ENCODE results near the gene CATSPER2. TPM values are rescaled to one million over a fixed set of nuclear protein-coding genes. Genes with fewer than 3 reads are reported as not detected.
"Not testable (repeated sequence)": the region's sequence is repeated elsewhere in the genome, so short reads cannot be mapped to it uniquely, and the experiment has no call there.

Gene CATSPER2
- total and polyA plus RNA-seq, 7 experiments from 2014 or later, result 0.61 to 14.4 (median 9.9) TPM

DNA sequence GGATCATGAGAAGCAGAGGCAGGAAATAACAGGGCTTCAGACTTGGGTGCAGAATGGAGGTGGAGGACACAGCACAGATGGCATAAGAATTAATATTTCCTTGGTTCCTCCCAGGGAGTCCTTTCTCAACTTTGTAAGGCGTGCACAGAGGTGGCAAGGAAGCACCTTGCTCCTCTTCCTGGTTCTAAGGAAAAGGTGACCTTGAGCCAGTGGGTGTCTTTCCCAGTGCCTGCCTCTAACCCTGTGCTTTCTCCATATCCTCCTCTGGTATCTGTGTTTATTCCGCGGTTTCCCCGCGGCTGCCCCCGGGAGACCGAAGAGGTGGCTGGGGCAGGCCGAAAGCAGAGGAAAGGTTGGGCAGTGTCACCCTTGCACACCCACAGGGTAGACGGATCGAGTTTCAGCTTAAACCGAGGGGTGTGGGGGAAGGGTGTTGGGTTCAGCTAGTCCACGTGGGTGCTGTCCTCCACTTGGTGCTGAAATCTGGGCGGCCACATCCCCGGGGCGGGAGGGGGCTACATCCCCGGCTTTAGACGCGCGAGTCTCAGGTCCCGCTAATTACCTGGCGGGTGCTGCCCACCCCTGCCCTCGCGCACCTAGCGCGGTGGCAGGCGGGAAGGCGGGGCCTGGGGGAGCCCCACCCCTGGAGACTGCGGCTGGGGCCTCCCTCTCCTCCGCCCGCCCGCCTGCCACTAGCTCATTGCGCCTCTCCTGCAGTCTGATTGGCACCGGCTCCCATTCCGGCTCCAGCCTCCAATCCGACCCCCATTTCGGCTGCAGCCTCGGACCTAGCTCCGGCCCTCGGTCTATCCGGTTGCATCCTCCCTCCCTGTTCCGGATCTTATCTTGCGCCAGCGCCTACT is 55.1 kb downstream of the CATSPER2 start, which contains the start of gene CKMT1B:
CKMT1B (plus strand) TSS at position 700 of the 863 bp plus-strand sequence. CDS start 192 bp downstream, outside the sequence.
- POLR2A ChIA-PET; H3K27ac Mint-ChIP-seq; H3K9me3 ChIP-seq (ENCODE audit: control insufficient read depth in 2 of 3, low read length in 3 of 3); H3K4me3 Mint-ChIP-seq; H3K4me3 ChIP-seq (ENCODE audit: low read length); DNase-seq; CTCF ChIA-PET; intact Hi-C loops (cut with micrococcal nuclease); H3K27me3 ChIP-seq (ENCODE audit: control insufficient read depth in 2 of 2, insufficient read depth in 2 of 2, low read length in 2 of 2); H3K4me1 ChIP-seq (ENCODE audit: control insufficient read depth in 2 of 2, insufficient read depth in 2 of 2, low read length in 2 of 2); H3K36me3 Mint-ChIP-seq; H3K36me3 ChIP-seq (ENCODE audit: control insufficient read depth in 2 of 3, insufficient read depth in 3 of 3, low read length in 3 of 3); H3K27ac ChIP-seq (ENCODE audit: low read depth, low read length); H3K9me3 Mint-ChIP-seq; H3K4me1 Mint-ChIP-seq: not testable (repeated sequence)
- H3K27me3 Mint-ChIP-seq, result peaks cover 13 to 15% (median 14%) of the 10 kb centered on the region in 5 donors
- ATAC-seq, result peak; percentile 22

DNA sequence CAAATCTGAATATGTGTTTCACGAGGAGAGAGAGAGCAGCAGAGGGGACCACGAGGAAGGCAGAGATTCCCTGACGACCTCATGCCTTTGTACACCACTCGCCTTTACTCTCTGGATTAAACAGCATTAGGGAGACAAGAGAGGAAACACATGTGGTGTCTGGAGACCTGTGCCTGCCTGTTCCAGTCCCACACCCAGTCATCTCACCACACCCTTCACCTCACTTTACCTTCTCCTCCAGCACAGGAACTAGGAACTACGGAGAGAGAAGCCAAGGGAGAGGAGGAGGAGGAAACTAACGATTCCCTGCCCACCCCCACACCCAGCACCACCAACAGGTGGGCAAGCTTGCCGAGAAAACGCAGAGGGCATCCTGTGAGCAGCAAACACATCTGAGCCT is 55.8 kb downstream of the CATSPER2 start:
- CTCF ChIA-PET; H3K27me3 ChIP-seq (ENCODE audit: control insufficient read depth in 2 of 2, insufficient read depth in 2 of 2, low read length in 2 of 2); H3K4me3 ChIP-seq (ENCODE audit: low read length); H3K4me1 Mint-ChIP-seq; POLR2A ChIA-PET; H3K36me3 ChIP-seq (ENCODE audit: control insufficient read depth in 2 of 3, insufficient read depth in 3 of 3, low read length in 3 of 3); ATAC-seq; H3K4me1 ChIP-seq (ENCODE audit: control insufficient read depth in 2 of 2, insufficient read depth in 2 of 2, low read length in 2 of 2); H3K9me3 ChIP-seq (ENCODE audit: control insufficient read depth in 2 of 3, low read length in 3 of 3); H3K27ac ChIP-seq (ENCODE audit: low read depth, low read length); H3K4me3 Mint-ChIP-seq; H3K27ac Mint-ChIP-seq; intact Hi-C loops (cut with micrococcal nuclease); H3K9me3 Mint-ChIP-seq; H3K36me3 Mint-ChIP-seq; DNase-seq: not testable (repeated sequence)
- peaks cover 11 to 14% (median 12%) of the 10 kb centered on the region in 5 donors for H3K27me3 Mint-ChIP-seq

DNA sequence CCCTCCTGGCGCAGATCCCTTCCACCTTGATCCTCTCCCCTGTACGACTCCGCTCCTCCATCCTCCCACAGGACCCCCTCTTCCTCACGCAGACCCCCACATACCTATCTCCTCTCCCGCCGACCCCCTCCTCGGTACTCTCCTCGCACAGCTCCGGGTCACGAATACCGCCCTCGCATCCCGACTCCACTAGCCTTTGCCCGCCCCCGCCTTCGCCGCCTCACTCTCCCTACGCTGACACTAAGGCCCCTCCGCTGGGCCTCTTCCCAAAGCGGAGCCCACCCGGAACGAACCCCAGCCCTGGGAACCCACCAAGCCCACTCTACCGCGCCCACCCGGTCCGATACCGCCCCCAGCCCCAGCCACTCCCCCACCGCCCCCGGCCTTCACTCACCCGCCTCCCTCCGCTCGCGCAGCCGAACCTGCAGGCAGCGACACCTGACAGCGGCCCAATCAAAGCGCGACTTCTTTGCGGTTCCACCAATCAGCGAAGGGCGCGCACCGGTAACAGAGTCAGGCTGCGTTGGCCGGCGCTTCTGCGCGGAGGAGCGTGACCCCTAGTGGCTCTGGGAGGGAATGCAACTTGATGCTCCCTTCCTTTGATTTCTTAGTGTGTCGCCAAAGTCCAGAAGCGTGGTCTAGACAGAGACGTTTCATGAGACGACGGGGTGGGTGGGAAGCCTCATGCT is 58.7 kb downstream of the CATSPER2 start, which contains the start of gene PPIP5K1:
PPIP5K1 (minus strand) TSS at position 431 of the 689 bp plus-strand sequence. CDS start 5,704 bp downstream, outside the sequence.
- H3K4me1 ChIP-seq (ENCODE audit: control insufficient read depth in 2 of 2, insufficient read depth in 2 of 2, low read length in 2 of 2); CTCF ChIA-PET; H3K27me3 ChIP-seq (ENCODE audit: control insufficient read depth in 2 of 2, insufficient read depth in 2 of 2, low read length in 2 of 2); H3K4me1 Mint-ChIP-seq; POLR2A ChIA-PET; H3K9me3 ChIP-seq (ENCODE audit: control insufficient read depth in 2 of 3, low read length in 3 of 3); H3K27me3 Mint-ChIP-seq; H3K36me3 ChIP-seq (ENCODE audit: control insufficient read depth in 2 of 3, insufficient read depth in 3 of 3, low read length in 3 of 3); H3K27ac Mint-ChIP-seq; H3K4me3 Mint-ChIP-seq; H3K36me3 Mint-ChIP-seq; DNase-seq; H3K27ac ChIP-seq (ENCODE audit: low read depth, low read length); H3K4me3 ChIP-seq (ENCODE audit: low read length); H3K9me3 Mint-ChIP-seq; intact Hi-C loops (cut with micrococcal nuclease): not testable (repeated sequence)
- peak; percentile 99 for ATAC-seq

Other genes starting within 250 kb of the CATSPER2 start
- gene TP53BP1, start 155.7 kb downstream of the CATSPER2 start, total RNA-seq, result 10 to 100 TPM; 34.5 to 41.6 (median 40.6) TPM
- 10 to 100 TPM in 1 of 2 donors, 1 to 10 TPM in 1; 9.3 to 13.5 TPM for gene TP53BP1, start 155.7 kb downstream of the CATSPER2 start, polyA plus RNA-seq
- 10 to 100 TPM in 1 of 5 experiments, 1 to 10 TPM in 2, under 1 TPM in 2; 0.30 to 13.6 (median 1.4) TPM for gene MAP1A, start 131.2 kb downstream of the CATSPER2 start, total RNA-seq
- under 1 TPM; 0.22 to 0.24 TPM for gene MAP1A, start 131.2 kb downstream of the CATSPER2 start, polyA plus RNA-seq
- gene PPIP5K1, start 58.6 kb downstream of the CATSPER2 start, total RNA-seq, result 10 to 100 TPM; 30.9 to 66.0 (median 47.5) TPM
- 1 to 10 TPM; 6.1 to 6.2 TPM for gene PPIP5K1, start 58.6 kb downstream of the CATSPER2 start, polyA plus RNA-seq
- gene CKMT1B, start 54.8 kb downstream of the CATSPER2 start, total RNA-seq, result not detected
- gene CKMT1B, start 54.8 kb downstream of the CATSPER2 start, polyA plus RNA-seq, result not detected
- gene STRC, start 30.0 kb downstream of the CATSPER2 start, total RNA-seq, result 1 to 10 TPM in 3 of 5 experiments, under 1 TPM in 2; 0.56 to 3.9 (median 2.0) TPM
- not detected for gene STRC, start 30.0 kb downstream of the CATSPER2 start, polyA plus RNA-seq
- gene CKMT1A, start 45.0 kb upstream of the CATSPER2 start, total RNA-seq, result not detected
- gene CKMT1A, start 45.0 kb upstream of the CATSPER2 start, polyA plus RNA-seq, result not detected
- gene PDIA3, start 97.6 kb upstream of the CATSPER2 start, total RNA-seq, result 100 to 1,000 TPM; 127 to 397 (median 183) TPM
- 100 to 1,000 TPM; 256 to 301 TPM for gene PDIA3, start 97.6 kb upstream of the CATSPER2 start, polyA plus RNA-seq
- 1 to 10 TPM; 1.8 to 2.1 (median 1.9) TPM for gene ELL3, start 128.1 kb upstream of the CATSPER2 start, total RNA-seq
- gene ELL3, start 128.1 kb upstream of the CATSPER2 start, polyA plus RNA-seq, result 1 to 10 TPM; 2.9 to 4.9 TPM
- gene SERF2, start 143.5 kb upstream of the CATSPER2 start, total RNA-seq, result 100 to 1,000 TPM; 358 to 676 (median 553) TPM
- gene SERF2, start 143.5 kb upstream of the CATSPER2 start, polyA plus RNA-seq, result 1,000 to 10,000 TPM; 1,664 to 2,070 TPM
- gene SERINC4, start 151.4 kb upstream of the CATSPER2 start, total RNA-seq, result under 1 TPM in 4 of 5 experiments, not detected in 1; 0.13 to 0.57 (median 0.33) TPM
- gene SERINC4, start 151.4 kb upstream of the CATSPER2 start, polyA plus RNA-seq, result 1 to 10 TPM; 3.1 to 8.8 TPM
- gene HYPK, start 151.8 kb upstream of the CATSPER2 start, total RNA-seq, result 10 to 100 TPM; 16.9 to 32.1 (median 27.0) TPM
- 10 to 100 TPM in 1 of 2 donors, 1 to 10 TPM in 1; 7.5 to 28.2 TPM for gene HYPK, start 151.8 kb upstream of the CATSPER2 start, polyA plus RNA-seq
- 10 to 100 TPM in 4 of 5 experiments, 1 to 10 TPM in 1; 8.5 to 37.3 (median 21.8) TPM for gene MFAP1, start 175.8 kb upstream of the CATSPER2 start, total RNA-seq
- gene MFAP1, start 175.8 kb upstream of the CATSPER2 start, polyA plus RNA-seq, result 10 to 100 TPM in 1 of 2 donors, 1 to 10 TPM in 1; 8.1 to 22.4 TPM
- 10 to 100 TPM in 3 of 5 experiments, 1 to 10 TPM in 2; 6.6 to 62.1 (median 12.4) TPM for gene WDR76, start 178.2 kb upstream of the CATSPER2 start, total RNA-seq
- gene WDR76, start 178.2 kb upstream of the CATSPER2 start, polyA plus RNA-seq, result 1 to 10 TPM; 7.7 to 8.5 TPM